Hepatocyte (in vitro differentiated cells): ENCODE data around the gene RPL13. TPM values are rescaled to one million over a fixed set of nuclear protein-coding genes. Genes with fewer than 3 reads are reported as not detected.

Source experiments
- DNase-seq: peaks from one replicate; pipeline ENCODE4 v3.0.0-alpha.2; 2016; ENCODE audit warnings: low spot score
- H2AFZ ChIP-seq: fragments of 200-600 bp; sonication (generic); 2 replicates; pipeline ENCODE4 v1.6.0; 2016; ENCODE audit warnings: antibody characterized with exemption, mild to moderate bottlenecking
- H3K27ac ChIP-seq: fragments of 200-600 bp; sonication (generic); 2 replicates; pipeline ENCODE4 v1.5.1; 2016; ENCODE audit warnings: mild to moderate bottlenecking
- H3K27me3 ChIP-seq: fragments of 200-600 bp; sonication (generic); 2 replicates; pipeline ENCODE4 v1.6.1; 2016
- H3K36me3 ChIP-seq: fragments of 200-600 bp; sonication (generic); replicated peaks from 2 replicates; pipeline ENCODE4 v1.5.1; 2016; ENCODE audit warnings: low read depth; ENCODE audit not compliant: insufficient read depth
- H3K4me1 ChIP-seq: fragments of 200-600 bp; sonication (generic); 2 replicates; pipeline ENCODE4 v1.5.1; 2016; ENCODE audit warnings: mild to moderate bottlenecking, moderate library complexity; ENCODE audit not compliant: insufficient read depth
- H3K4me2 ChIP-seq: fragments of 200-600 bp; sonication (generic); 2 replicates; pipeline ENCODE4 v1.6.0; 2016
- H3K4me3 ChIP-seq: fragments of 200-600 bp; sonication (generic); 2 replicates; pipeline ENCODE4 v1.5.1; 2016; ENCODE audit warnings: mild to moderate bottlenecking
- H3K79me2 ChIP-seq: fragments of 200-600 bp; sonication (generic); 2 replicates; pipeline ENCODE4 v1.6.0; 2017; ENCODE audit warnings: mild to moderate bottlenecking
- H3K9me2 ChIP-seq: fragments of 200-600 bp; sonication (generic); replicated peaks from 2 replicates; pipeline ENCODE4 v1.6.0; 2017; ENCODE audit warnings: mild to moderate bottlenecking; ENCODE audit not compliant: insufficient read depth
- H3K9me3 ChIP-seq: fragments of 200-600 bp; sonication (generic); 2 replicates; pipeline ENCODE4 v1.5.1; 2016; ENCODE audit warnings: low read depth, mild to moderate bottlenecking
- H4K20me1 ChIP-seq: fragments of 200-600 bp; sonication (generic); 2 replicates; pipeline ENCODE4 v1.6.0; 2016; ENCODE audit warnings: mild to moderate bottlenecking; ENCODE audit not compliant: insufficient read depth, poor library complexity, severe bottlenecking
- EZH2 ChIP-seq: fragments of 200-600 bp; sonication (generic); IDR thresholded peaks from 2 replicates; pipeline ENCODE4 v1.6.1; 2016; ENCODE audit warnings: antibody characterized with exemption, mild to moderate bottlenecking, borderline replicate concordance
- EZH2phosphoT487 ChIP-seq: fragments of 200-600 bp; sonication (generic); IDR thresholded peaks from one replicate; pipeline ENCODE4 v1.6.1; 2018; ENCODE audit warnings: antibody characterized with exemption, mild to moderate bottlenecking, low read depth, moderate library complexity; ENCODE audit not compliant: unreplicated experiment, severe bottlenecking
- WGBS: methylation state at CpG from one replicate; pipeline ENCODE4 v1.1.6; 2016; ENCODE audit warnings: low lambda C conversion rate; ENCODE audit errors: missing lambda C conversion rate; 5-methylcytosine and 5-hydroxymethylcytosine counted together
- polyA plus RNA-seq: library from polyadenylated mRNA; unstranded; fragments of >200 nt; fragmentation: Nextera tagmentation; extraction: Ambion mirVana; gene quantifications from 2 replicates; pipeline ENCODE4 v1.2.1, GENCODE V29; 2016
- total RNA-seq: library from RNA; depleted of rRNA; stranded (reverse); fragments of >200 nt; gene quantifications from 2 replicates; pipeline ENCODE4 v1.2.3, GENCODE V29; 2014
- TF ChIP-seq, protein P1 (sequence below): fragments of 200-600 bp; sonication (generic); IDR thresholded peaks from 2 replicates; pipeline ENCODE4 v1.5.1; 2016; ENCODE audit warnings: antibody characterized with exemption, mild to moderate bottlenecking; ENCODE audit not compliant: poor library complexity

RPL13 gene
- total and polyA plus RNA-seq, 2 experiments from 2014 or later: 1,312 to 4,787 TPM

DNA sequence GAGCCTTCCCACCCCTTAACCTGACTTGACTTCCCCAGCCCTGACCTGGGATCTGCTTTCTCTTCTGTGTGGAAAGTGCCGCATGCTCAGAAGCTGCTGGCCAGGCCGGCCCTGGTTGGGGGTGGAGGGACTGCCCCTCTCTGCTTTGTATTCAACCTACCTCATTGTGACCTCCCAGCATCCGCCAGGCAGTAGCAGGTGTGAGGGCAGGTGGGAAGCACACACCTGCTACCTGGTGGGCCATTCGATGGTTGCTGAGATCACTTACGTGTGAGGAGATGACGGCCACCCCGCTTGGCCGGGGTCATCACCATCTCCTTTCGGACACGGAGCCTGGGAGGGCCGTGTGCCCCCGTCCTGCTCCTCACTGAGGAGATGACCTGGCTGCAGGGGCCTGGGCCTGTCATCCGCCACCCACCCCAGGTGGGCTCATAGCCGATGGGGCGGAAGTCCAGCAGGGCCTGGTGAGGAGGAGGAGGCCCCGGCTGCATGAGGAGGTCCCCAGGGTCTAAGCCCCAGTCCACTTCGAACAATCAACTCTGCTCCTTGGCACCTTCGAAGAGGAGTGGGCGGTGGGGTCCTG lies 22.2 kb downstream of the RPL13 start:
- no peak for DNase-seq
- H3K4me2 ChIP-seq: no peak overlapping the region
- no peaks in the 10 kb centered on the region for H3K4me1 ChIP-seq
- no peak for TF ChIP-seq EZH2phosphoT487
- TF ChIP-seq, protein P1, sequence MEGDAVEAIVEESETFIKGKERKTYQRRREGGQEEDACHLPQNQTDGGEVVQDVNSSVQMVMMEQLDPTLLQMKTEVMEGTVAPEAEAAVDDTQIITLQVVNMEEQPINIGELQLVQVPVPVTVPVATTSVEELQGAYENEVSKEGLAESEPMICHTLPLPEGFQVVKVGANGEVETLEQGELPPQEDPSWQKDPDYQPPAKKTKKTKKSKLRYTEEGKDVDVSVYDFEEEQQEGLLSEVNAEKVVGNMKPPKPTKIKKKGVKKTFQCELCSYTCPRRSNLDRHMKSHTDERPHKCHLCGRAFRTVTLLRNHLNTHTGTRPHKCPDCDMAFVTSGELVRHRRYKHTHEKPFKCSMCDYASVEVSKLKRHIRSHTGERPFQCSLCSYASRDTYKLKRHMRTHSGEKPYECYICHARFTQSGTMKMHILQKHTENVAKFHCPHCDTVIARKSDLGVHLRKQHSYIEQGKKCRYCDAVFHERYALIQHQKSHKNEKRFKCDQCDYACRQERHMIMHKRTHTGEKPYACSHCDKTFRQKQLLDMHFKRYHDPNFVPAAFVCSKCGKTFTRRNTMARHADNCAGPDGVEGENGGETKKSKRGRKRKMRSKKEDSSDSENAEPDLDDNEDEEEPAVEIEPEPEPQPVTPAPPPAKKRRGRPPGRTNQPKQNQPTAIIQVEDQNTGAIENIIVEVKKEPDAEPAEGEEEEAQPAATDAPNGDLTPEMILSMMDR: no peak
- TF ChIP-seq EZH2: no peak
- no peak overlapping the region for H3K4me3 ChIP-seq
- H3K9me3 ChIP-seq: no peaks in the 10 kb centered on the region
- no peaks in the 10 kb centered on the region for H3K79me2 ChIP-seq
- H3K36me3 ChIP-seq: no peaks in the 10 kb centered on the region
- WGBS: 97% methylated on average over 19 of the region's 19 CpGs
- peak overlapping the region; percentile 12 for H3K27ac ChIP-seq
- no peak overlapping the region for H2AFZ ChIP-seq
- no peaks in the 10 kb centered on the region for H4K20me1 ChIP-seq
- H3K27me3 ChIP-seq: no peaks in the 10 kb centered on the region
- no peaks in the 10 kb centered on the region for H3K9me2 ChIP-seq

DNA sequence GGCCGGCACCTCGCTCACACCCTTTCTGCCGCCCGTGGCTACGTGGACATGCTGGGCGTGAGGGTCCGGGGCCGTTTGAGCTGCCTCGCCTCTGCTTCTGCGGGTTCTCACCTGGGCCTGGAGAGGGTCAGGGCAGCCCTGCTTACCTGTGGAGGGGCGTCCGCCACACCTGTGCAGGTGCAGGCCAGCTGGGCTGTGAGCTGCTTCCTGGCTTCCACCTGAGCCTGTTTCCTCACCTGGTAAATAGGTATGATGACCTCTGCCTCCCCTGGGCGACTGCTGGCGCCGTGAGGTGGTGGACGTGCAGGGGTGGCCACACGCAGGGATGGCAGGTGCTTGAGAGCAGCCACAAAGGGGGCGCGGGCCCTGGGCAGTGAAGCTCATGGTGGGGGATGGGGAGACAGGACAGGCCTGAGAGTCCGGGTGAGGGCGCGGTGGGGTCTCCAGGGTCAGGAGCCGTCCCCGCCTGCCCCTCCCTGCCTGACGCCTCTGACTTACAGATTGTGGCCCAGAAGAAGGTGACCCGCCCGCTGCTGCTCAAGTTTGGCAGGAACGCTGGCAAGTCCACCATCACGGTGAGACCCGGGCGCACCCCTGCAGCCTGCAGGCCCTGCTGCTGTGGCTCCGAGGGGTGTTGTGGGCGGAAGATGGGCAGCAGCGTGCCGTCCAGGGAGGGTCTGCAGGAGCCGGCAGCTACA lies 22.9 kb downstream of the RPL13 start:
- no peak overlapping the region for H3K4me2 ChIP-seq
- no peak overlapping the region for H3K27ac ChIP-seq
- no peaks in the 10 kb centered on the region for H3K4me1 ChIP-seq
- no peaks in the 10 kb centered on the region for H3K9me2 ChIP-seq
- H3K36me3 ChIP-seq: no peaks in the 10 kb centered on the region
- no peaks in the 10 kb centered on the region for H3K79me2 ChIP-seq
- H3K27me3 ChIP-seq: no peaks in the 10 kb centered on the region
- no peak overlapping the region for H2AFZ ChIP-seq
- H4K20me1 ChIP-seq: no peaks in the 10 kb centered on the region
- H3K4me3 ChIP-seq: no peak overlapping the region
- WGBS: 92% methylated on average over 31 of the region's 36 CpGs
- TF ChIP-seq EZH2phosphoT487 (no peak), EZH2 (no peak)
- TF ChIP-seq, protein P1: no peak
- no peaks in the 10 kb centered on the region for H3K9me3 ChIP-seq
- no peak for DNase-seq

DNA sequence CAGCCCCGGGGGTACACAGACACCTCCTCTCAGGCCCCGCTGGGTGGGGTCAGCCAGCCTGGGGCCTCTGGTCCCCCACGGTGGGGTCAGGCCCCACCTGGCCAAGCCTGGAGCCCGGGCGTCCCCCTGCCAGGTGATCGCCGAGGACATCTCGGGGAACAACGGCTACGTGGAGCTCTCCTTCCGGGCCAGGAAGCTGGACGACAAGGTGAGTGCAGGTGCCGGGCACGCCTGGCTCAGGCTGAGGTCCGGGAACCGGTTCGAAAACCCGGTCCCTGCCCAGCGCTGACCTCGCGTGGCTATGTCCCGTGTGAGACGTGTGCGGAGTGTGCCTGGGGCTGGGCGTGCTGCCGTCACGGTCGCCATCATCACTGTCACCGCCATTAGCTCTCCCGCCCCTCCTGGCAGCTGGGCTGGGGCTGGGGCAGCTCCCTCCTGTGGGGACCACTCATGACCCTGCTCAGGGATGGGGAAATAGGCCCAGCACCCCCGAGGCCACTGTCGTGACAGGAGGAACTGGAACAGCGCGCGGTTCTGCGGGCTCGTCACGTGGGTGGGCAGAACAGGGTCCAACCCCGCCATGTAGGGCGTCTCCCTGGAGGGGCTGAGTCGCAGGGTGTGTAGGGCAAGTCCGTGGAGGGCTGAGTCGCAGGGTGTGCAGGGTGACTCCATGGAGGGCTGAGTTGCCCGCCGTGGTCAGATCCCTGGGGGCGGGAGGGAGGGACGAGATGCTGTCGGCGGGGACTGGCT lies 23.6 kb downstream of the RPL13 start:
- Histone ChIP-seq H4K20me1 (no peaks in the 10 kb centered on the region), H3K36me3 (no peaks in the 10 kb centered on the region), H3K27me3 (no peaks in the 10 kb centered on the region), H3K4me3 (no peak overlapping the region), H3K4me1 (no peaks in the 10 kb centered on the region), H3K9me2 (no peaks in the 10 kb centered on the region), H2AFZ (no peak overlapping the region), H3K4me2 (no peak overlapping the region), H3K27ac (no peak overlapping the region), H3K9me3 (no peaks in the 10 kb centered on the region), H3K79me2 (no peaks in the 10 kb centered on the region)
- TF ChIP-seq EZH2 (no peak), EZH2phosphoT487 (no peak)
- 94% methylated on average over 44 of the region's 49 CpGs for WGBS
- DNase-seq: no peak
